Thoracic aorta (tissue), 2 donors: ENCODE data around the gene DDIT3. TPM values are rescaled to one million over a fixed set of nuclear protein-coding genes. Genes with fewer than 3 reads are reported as not detected.
"Not testable (repeated sequence)": the region's sequence is repeated elsewhere in the genome, so short reads cannot be mapped to it uniquely, and the experiment has no call there.

Source experiments
- ATAC-seq: fragments of 150-250 bp; one replicate; pipeline ENCODE4 v1.8.0; 2017; ENCODE audit warnings: low read depth; ENCODE audit not compliant: insufficient number of reproducible peaks, low FRiP score
- DNase-seq: peaks from one replicate; pipeline ENCODE4 v3.0.0-alpha.2; 2020; ENCODE audit warnings: low spot score
- H3K27ac ChIP-seq, 2 donors: fragments of 200-600 bp; sonication (generic); 1 replicate in 1 of 2; 2 replicates in 1 of 2; pipeline ENCODE4 v1.5.1; 2016; ENCODE audit warnings: mild to moderate bottlenecking in 2 of 2, moderate library complexity in 2 of 2
- H3K27me3 ChIP-seq: fragments of 200-600 bp; sonication (generic); replicated peaks from 2 replicates; pipeline ENCODE4 v1.6.0; 2016; ENCODE audit warnings: mild to moderate bottlenecking; ENCODE audit not compliant: insufficient read depth
- H3K36me3 ChIP-seq: fragments of 200-600 bp; sonication (generic); one replicate; pipeline ENCODE4 v1.5.1; 2016
- H3K4me1 ChIP-seq, 2 donors: fragments of 200-600 bp; sonication (generic); 1 replicate in 1 of 2; 2 replicates in 1 of 2; pipeline versions ENCODE4 v1.5.1 to v1.6.0; 2016; ENCODE audit warnings: low read depth in 2 of 2, mild to moderate bottlenecking in 1 of 2; ENCODE audit not compliant: control insufficient read depth in 1 of 2
- H3K4me3 ChIP-seq: fragments of 200-600 bp; sonication (generic); 2 replicates; pipeline ENCODE4 v1.5.1; 2016; ENCODE audit warnings: mild to moderate bottlenecking
- H3K9me3 ChIP-seq: fragments of 200-600 bp; sonication (generic); 2 replicates; pipeline ENCODE4 v1.5.1; 2016
- total RNA-seq, 2 donors: library from RNA; depleted of rRNA; stranded (reverse); fragments of >200 nt; gene quantifications; one replicate each; pipeline versions ENCODE4 v1.1.0 to v1.2.3, GENCODE V29; 2016
- TF ChIP-seq, protein P1 (sequence below): fragments of 200-600 bp; sonication (generic); IDR thresholded peaks from one replicate; pipeline ENCODE4 v1.5.1; 2019; ENCODE audit warnings: antibody characterized with exemption

The DDIT3 gene, protein sequence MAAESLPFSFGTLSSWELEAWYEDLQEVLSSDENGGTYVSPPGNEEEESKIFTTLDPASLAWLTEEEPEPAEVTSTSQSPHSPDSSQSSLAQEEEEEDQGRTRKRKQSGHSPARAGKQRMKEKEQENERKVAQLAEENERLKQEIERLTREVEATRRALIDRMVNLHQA
- total RNA-seq = 10 to 100 TPM; 35.5 to 39.6 TPM

DNA sequence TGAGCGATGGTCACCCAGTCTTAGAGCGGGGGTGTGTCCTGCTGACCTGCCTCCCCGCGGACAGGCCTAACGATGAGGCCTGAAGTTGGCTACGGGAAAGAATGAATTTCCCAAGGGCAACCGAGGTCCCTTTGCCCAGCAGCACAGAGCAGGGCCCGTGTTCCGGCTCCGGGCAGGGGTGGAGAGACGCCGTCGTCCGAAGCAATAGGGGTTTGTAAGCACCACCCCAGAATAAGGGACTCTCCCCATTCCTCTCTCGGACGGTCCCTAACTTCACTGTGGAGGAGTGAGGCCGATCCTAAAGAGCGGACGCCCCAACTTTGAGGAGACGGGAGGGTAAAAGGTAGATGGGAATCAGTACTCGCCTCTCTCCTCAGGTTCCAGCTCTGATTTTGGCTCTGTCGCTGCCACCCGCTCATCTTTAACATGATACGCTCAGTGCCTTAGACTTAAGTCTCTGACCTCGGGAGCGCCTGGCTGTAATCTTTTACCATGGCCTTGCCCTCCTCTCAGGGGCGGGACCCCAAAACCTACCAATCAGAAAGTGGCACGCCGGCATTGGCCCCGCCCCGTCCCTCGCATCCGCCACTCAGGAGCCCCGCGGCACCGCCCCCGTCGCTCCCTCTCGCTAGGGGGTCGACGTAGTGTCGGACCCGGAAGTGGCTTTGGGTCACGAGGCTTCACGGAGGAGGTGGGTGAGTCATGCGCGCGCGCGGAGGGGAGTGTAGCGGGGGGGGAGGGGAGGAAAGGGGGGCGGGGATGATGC lies at the start of gene DDIT3:
TSS of gene DDIT3 (minus strand) at position 462 of the 766 bp plus-strand sequence. CDS start 3,108 bp downstream, outside the sequence.
- Histone ChIP-seq H3K4me3 (peak within 1 kb of the TSS; percentile 83), H3K27me3 (no peaks in the 10 kb centered on the region), H3K9me3 (no peaks in the 10 kb centered on the region), H3K27ac (peak within 1 kb of the TSS; percentile 96 to 99), H3K4me1 (peaks cover 43 to 59% of the 10 kb centered on the region in 2 donors), H3K36me3 (peaks cover 29% of the 10 kb centered on the region)
- peak; percentile 71 for ATAC-seq
- DNase-seq = peak; percentile 98
- TF ChIP-seq, protein P1, sequence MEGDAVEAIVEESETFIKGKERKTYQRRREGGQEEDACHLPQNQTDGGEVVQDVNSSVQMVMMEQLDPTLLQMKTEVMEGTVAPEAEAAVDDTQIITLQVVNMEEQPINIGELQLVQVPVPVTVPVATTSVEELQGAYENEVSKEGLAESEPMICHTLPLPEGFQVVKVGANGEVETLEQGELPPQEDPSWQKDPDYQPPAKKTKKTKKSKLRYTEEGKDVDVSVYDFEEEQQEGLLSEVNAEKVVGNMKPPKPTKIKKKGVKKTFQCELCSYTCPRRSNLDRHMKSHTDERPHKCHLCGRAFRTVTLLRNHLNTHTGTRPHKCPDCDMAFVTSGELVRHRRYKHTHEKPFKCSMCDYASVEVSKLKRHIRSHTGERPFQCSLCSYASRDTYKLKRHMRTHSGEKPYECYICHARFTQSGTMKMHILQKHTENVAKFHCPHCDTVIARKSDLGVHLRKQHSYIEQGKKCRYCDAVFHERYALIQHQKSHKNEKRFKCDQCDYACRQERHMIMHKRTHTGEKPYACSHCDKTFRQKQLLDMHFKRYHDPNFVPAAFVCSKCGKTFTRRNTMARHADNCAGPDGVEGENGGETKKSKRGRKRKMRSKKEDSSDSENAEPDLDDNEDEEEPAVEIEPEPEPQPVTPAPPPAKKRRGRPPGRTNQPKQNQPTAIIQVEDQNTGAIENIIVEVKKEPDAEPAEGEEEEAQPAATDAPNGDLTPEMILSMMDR = no peak

DNA sequence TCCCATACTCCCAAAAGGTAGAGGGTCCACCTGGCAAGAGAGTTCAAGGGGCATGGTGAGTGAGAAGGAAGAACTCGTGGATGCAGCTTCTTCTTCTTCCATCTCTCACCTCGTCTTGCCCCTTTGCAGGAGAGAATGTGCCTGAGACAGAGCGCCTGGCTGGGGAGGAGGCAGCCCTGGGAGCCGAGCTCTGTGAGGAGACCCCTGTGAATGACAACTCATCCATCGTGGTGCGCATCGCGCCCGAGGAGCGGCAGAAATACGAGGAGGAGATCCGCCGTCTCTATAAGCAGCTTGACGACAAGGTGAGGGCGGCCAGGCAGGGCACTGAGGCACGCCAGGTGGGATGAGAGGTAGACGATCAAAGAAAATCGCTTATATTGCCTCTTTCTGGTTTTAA lies 49.5 kb upstream of the DDIT3 start:
- no peaks in the 10 kb centered on the region for H3K9me3 ChIP-seq
- H3K4me1 ChIP-seq = no peaks in the 10 kb centered on the region
- TF ChIP-seq, protein P1 = no peak
- H3K27ac ChIP-seq = no peak overlapping the region
- ATAC-seq (no peak), DNase-seq (no peak)
- H3K4me3 ChIP-seq = no peak overlapping the region
- no peaks in the 10 kb centered on the region for H3K27me3 ChIP-seq
- H3K36me3 ChIP-seq = no peaks in the 10 kb centered on the region

DNA sequence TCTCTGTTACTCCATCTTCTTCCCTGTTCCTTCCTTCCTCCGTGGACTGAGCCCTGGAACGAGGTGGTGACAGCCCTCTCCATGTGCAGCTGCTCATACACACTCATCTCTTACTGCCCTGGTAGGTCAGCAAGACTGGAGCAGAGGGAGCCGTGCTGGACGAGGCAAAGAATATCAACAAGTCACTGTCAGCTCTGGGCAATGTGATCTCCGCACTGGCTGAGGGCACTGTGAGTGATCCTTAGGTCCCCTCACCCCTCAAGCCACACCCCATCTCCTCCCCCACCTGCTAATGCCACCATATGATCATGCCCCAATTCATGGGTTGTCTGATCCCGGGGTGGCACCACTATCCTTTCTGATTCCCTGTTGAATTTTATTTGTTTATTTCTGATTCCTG lies 48.5 kb upstream of the DDIT3 start:
- Histone ChIP-seq H3K9me3 (no peaks in the 10 kb centered on the region), H3K27ac (no peak overlapping the region), H3K27me3 (no peaks in the 10 kb centered on the region), H3K4me3 (no peak overlapping the region), H3K4me1 (no peaks in the 10 kb centered on the region), H3K36me3 (no peaks in the 10 kb centered on the region)
- TF ChIP-seq, protein P1 = no peak
- no peak for DNase-seq
- no peak for ATAC-seq

DNA sequence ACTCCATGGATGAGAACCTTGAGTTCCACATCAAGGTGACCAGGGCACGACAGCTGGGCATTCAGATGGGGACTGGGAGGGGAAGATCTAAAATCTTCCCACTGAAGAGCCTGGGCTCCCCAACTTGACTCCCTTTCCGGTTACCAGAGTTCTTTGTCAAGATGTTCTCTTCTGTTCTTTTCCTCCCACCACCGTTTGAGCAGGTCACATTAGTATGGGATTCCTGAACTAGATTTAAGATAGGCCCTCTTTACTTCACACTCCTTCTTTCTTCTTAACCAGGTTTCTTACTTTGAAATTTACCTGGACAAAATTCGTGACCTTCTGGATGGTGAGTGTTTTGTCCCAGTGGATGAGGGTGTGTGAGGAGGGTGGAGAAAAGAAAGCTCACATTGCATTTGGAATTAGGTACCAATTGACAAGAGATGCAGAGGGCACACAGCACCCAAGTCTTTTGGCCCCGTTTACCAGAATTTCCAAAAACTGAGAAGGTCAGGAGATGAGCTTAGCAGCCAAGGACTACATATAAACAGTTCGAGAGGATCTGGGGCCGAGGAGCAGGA lies 43.9 kb upstream of the DDIT3 start:
- Histone ChIP-seq H3K9me3 (no peaks in the 10 kb centered on the region), H3K36me3 (no peaks in the 10 kb centered on the region), H3K27ac (no peak overlapping the region), H3K4me1 (no peaks in the 10 kb centered on the region), H3K4me3 (no peak overlapping the region), H3K27me3 (no peaks in the 10 kb centered on the region)
- TF ChIP-seq, protein P1 = no peak
- ATAC-seq = no peak
- DNase-seq = no peak

DNA sequence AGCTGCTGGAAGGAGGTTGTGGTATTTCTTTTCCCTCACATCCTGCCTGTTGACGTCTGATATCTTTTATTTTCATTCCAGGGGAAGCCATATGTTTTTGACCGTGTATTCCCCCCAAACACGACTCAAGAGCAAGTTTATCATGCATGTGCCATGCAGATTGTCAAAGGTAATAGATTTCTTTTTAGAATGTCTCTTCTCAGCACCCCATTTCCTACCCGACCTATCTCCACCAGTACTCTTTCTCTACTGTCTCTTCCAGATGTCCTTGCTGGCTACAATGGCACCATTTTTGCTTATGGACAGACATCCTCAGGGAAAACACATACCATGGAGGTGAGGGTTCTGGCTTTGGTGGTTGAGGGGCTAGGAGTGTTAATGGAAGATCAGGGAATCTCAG lies 43.0 kb upstream of the DDIT3 start:
- ATAC-seq = no peak
- Histone ChIP-seq H3K4me3 (no peak overlapping the region), H3K27ac (no peak overlapping the region), H3K27me3 (no peaks in the 10 kb centered on the region), H3K36me3 (no peaks in the 10 kb centered on the region), H3K9me3 (no peaks in the 10 kb centered on the region), H3K4me1 (no peaks in the 10 kb centered on the region)
- TF ChIP-seq, protein P1 = no peak
- no peak for DNase-seq

DNA sequence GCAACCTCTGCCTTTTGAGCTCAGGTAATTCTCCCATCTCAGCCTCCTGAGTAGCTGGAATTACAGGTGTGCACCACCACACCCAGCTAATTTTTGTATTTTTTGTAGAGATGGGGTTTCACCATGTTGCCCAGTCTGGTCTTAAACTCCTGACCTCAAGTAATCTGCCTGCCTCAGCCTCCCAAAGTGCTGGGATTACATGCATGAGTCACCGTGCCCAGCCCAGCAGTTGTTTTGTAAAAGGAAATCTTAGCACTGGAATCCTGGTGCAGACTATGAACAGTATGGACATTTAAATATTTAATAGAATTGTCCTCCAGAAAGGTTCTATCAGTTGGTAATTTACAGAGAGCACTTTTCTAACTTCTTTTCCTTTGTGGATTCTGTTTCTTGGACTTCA lies 40.8 kb upstream of the DDIT3 start:
- not testable (repeated sequence) for H3K4me3 ChIP-seq, H3K4me1 ChIP-seq, H3K27me3 ChIP-seq, DNase-seq, H3K27ac ChIP-seq, H3K36me3 ChIP-seq, H3K9me3 ChIP-seq, ATAC-seq
